K562 (cell line): Measurements from ENCODE around the gene RTCA. TPM values are rescaled to one million over a fixed set of nuclear protein-coding genes. Genes with fewer than 3 reads are reported as not detected.
A peak's percentile ranks its signal among the peaks of the same experiment; 100 is the strongest.

ENCODE experiments used
- CBFA2T2 ChIP-seq: fragments of 450-650 bp; conservative IDR thresholded peaks from 2 replicates; pipeline ENCODE4 v1.6.1; 2017; ENCODE audit warnings: mild to moderate bottlenecking
- CBX2 ChIP-seq: fragments of 200-600 bp; sonication (generic); IDR thresholded peaks from one replicate; pipeline ENCODE4 v1.6.1; 2012; ENCODE audit warnings: mild to moderate bottlenecking, low read length, inconsistent platforms; ENCODE audit not compliant: insufficient read depth, poor library complexity, severe bottlenecking
- EHMT2 ChIP-seq: fragments of 450-650 bp; IDR thresholded peaks from 2 replicates; pipeline ENCODE4 v1.6.1; 2018; ENCODE audit warnings: antibody characterized with exemption
- EZH2 ChIP-seq: IDR thresholded peaks from 2 replicates; pipeline ENCODE4 v1.6.1; 2012; ENCODE audit warnings: low read depth, mild to moderate bottlenecking, inconsistent platforms, low read length, borderline replicate concordance
- GTF2E2 ChIP-seq: fragments of 200-800 bp; sonication (Bioruptor generic); IDR thresholded peaks from 2 replicates; pipeline ENCODE4 v1.6.1; 2016; ENCODE audit warnings: missing genetic modification characterization, missing compliant biosample characterization
- MTA1 ChIP-seq: fragments of 450-650 bp; IDR thresholded peaks from 2 replicates; pipeline ENCODE4 v1.6.1; 2017; ENCODE audit warnings: borderline replicate concordance
- RAD21 ChIP-seq, 2 experiments: fragments of 250-450 bp in 1 of 2; fragments of 450-650 bp in 1 of 2; sonication (Bioruptor Pico) in 1 of 2; formaldehyde crosslinking in 1 of 2; IDR thresholded peaks in 1 of 2; conservative IDR thresholded peaks in 1 of 2; 2 replicates each; pipeline versions ENCODE4 v1.4.0 to v1.8.0; 2020 to 2022; ENCODE audit warnings: mild to moderate bottlenecking in 2 of 2, moderate library complexity in 1 of 2
- RFX1 ChIP-seq: fragments of 450-650 bp; IDR thresholded peaks from 2 replicates; pipeline ENCODE4 v1.6.1; 2016; ENCODE audit warnings: mild to moderate bottlenecking, moderate library complexity
- SAFB2 ChIP-seq: fragments of 200-400 bp; formaldehyde crosslinking; IDR thresholded peaks from 2 replicates; pipeline ENCODE4 v1.6.1; 2018; ENCODE audit warnings: borderline replicate concordance, low read length, low read depth, moderate library complexity; ENCODE audit not compliant: severe bottlenecking
- SMARCB1 ChIP-seq: IDR thresholded peaks from 2 replicates; pipeline ENCODE4 v1.6.1; 2011; ENCODE audit warnings: improper control_type of control experiment, low read depth; ENCODE audit not compliant: insufficient read length
- SNRNP70 ChIP-seq: fragments of 200-400 bp; formaldehyde crosslinking; optimal IDR thresholded peaks from 2 replicates; pipeline ENCODE3; 2017; ENCODE audit warnings: low read depth, low read length
- TRIM28 ChIP-seq: fragments of 450-650 bp; IDR thresholded peaks from 2 replicates; pipeline ENCODE4 v1.6.1; 2017
- ZNF217 ChIP-seq: sonication (generic); formaldehyde crosslinking; IDR thresholded peaks from 2 replicates; pipeline ENCODE4 v1.8.0; 2022; ENCODE audit warnings: mild to moderate bottlenecking, missing genetic modification reagents
- ZNF282 ChIP-seq: sonication (generic); formaldehyde crosslinking; IDR thresholded peaks from 2 replicates; pipeline ENCODE4 v1.8.1; 2023; ENCODE audit warnings: missing genetic modification reagents
- ZNF444 ChIP-seq: fragments of 250-450 bp; sonication (Bioruptor Pico); IDR thresholded peaks from 2 replicates; pipeline ENCODE4 v1.4.0; 2020; ENCODE audit warnings: mild to moderate bottlenecking, moderate library complexity
- ZNF57 ChIP-seq: fragments of 450-650 bp; formaldehyde crosslinking; IDR thresholded peaks from 2 replicates; pipeline ENCODE4 v1.4.0; 2020; ENCODE audit warnings: mild to moderate bottlenecking, moderate library complexity
- ZNF589 ChIP-seq: fragments of 200-800 bp; sonication (Bioruptor generic); IDR thresholded peaks from 2 replicates; pipeline ENCODE4 v1.6.1; 2016; ENCODE audit warnings: low read depth, missing genetic modification characterization, missing compliant biosample characterization
- polyA plus RNA-seq, 8 experiments: library from polyadenylated mRNA; depleted of rRNA in 4 of 8; stranded (reverse) in 5 of 8; unstranded in 3 of 8; fragments of >200 nt; fragmentation: Nextera tagmentation in 2 of 8; fragmentation: Illumina TruSeq in 1 of 8; extraction: Ambion mirVana in 2 of 8; extraction: Trizol in 1 of 8; gene quantifications; 2 replicates each; pipeline versions ENCODE4 v1.2.1 to v1.2.3, GENCODE V29; 2011 to 2014; ENCODE audit warnings: inconsistent platforms in 1 of 8, missing spikeins in 1 of 8
- total RNA-seq, 7 experiments: library from RNA; depleted of rRNA in 6 of 7; stranded (reverse); fragments of >200 nt in 6 of 7; fragmentation: Illumina TruSeq in 2 of 7; extraction: Trizol in 2 of 7; gene quantifications; 2 replicates each; pipeline versions ENCODE4 v1.2.1 to v1.2.3, GENCODE V29; 2011 to 2021; ENCODE audit warnings: low replicate concordance in 1 of 7
- TF ChIP-seq, protein P1 (sequence below): fragments of 250-450 bp; sonication (Bioruptor Pico); IDR thresholded peaks from 2 replicates; pipeline ENCODE4 v1.5.0; 2021; ENCODE audit warnings: mild to moderate bottlenecking, moderate library complexity
- TF ChIP-seq, protein P2 (sequence below): fragments of 200-800 bp; sonication (Bioruptor generic); IDR thresholded peaks from 2 replicates; pipeline ENCODE4 v1.6.1; 2016; ENCODE audit warnings: missing genetic modification characterization, missing compliant biosample characterization
- TF ChIP-seq, protein P3 (sequence below), 2 experiments: fragments of 200-800 bp in 1 of 2; sonication (Bioruptor generic) in 1 of 2; sonication (generic) in 1 of 2; formaldehyde crosslinking in 1 of 2; IDR thresholded peaks in 1 of 2; conservative IDR thresholded peaks in 1 of 2; 2 replicates each; pipeline versions ENCODE4 v1.5.0 to v1.6.1; 2016 to 2020; ENCODE audit warnings: missing compliant biosample characterization in 1 of 2, missing genetic modification characterization in 1 of 2, missing genetic modification reagents in 1 of 2

Gene RTCA
- total and polyA plus RNA-seq, 9 of the 15 experiments (the other 6 are each of a cell fraction or from before 2014, with no cell fraction given) = 11.6 to 57.2 (median 43.2) TPM

DNA sequence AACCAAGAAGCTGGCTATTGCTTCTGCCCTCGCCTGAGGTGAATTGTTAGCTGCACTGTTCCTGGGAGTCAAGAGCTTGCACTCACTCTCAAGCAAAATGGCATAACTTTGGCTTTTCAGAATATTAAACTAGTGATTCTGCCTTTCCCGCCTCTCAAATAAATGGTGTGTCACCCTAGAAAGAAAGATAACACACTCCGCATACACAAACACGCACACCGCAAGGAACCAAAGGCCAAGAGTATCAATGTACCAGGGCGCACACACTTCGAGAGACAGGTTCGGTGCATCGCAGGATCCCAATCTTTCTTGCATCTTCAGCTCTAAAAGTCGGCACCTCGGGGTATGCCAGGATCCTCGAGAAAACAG lies 470 bp upstream of the RTCA start (continued):
- TF ChIP-seq, protein P1, sequence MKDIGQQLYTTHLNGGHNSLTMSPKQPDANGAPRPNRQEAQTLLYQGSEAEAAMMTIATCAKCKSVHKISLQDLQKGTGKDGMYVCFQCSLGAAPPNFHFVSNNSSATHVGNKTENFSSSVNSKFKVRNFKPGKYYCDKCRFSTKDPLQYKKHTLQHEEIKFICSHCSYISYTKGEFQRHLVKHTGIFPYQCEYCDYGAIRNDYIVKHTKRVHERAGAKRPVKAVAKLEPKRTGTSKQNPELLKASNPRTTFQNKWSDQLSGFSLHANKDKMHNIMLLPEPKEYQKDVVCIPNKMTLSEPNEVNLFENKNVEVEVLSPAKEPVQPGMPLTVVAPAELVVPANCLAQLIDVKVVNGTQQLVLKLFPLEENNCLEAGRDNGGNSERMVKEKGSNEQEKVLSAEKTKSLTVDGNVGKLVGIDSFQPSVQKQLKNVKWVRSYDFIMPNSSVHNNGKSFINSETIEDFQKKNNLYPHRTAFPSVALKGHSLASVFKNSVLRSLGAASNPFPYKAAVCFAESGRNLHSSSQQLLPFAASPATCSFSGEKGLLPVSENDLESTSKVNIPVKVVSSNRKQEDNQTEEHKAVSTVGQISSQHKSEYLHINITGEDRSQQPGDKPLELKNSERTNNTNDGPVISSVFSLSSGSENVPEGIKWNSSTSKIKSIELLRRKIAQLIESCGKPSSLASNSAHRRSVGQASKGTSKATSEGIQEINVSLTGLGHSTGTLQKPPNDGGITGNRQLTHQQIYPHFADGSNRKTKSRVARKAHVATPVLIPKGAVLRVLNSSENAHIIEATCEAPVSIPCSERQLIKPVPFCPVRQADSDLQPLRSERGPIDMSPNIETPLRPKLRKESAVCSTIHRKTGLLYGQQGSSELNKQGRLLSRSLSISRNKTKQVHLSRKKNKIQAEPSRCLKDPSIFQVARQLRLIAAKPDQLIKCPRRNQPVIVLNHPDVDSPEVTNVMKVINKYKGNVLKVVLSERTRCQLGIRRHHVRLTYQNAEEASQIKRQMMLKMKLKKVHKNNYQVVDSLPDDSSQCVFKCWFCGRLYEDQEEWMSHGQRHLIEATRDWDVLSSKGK (CRISPR knock-in tag) = no peak
- no peak for TF ChIP-seq ZNF444
- TF ChIP-seq RFX1 = peak; percentile 55; the same call in 1 of the 2 replicates
- no peak for TF ChIP-seq ZNF589 (CRISPR knock-in tag)
- no peak for TF ChIP-seq SAFB2
- TF ChIP-seq, protein P2, sequence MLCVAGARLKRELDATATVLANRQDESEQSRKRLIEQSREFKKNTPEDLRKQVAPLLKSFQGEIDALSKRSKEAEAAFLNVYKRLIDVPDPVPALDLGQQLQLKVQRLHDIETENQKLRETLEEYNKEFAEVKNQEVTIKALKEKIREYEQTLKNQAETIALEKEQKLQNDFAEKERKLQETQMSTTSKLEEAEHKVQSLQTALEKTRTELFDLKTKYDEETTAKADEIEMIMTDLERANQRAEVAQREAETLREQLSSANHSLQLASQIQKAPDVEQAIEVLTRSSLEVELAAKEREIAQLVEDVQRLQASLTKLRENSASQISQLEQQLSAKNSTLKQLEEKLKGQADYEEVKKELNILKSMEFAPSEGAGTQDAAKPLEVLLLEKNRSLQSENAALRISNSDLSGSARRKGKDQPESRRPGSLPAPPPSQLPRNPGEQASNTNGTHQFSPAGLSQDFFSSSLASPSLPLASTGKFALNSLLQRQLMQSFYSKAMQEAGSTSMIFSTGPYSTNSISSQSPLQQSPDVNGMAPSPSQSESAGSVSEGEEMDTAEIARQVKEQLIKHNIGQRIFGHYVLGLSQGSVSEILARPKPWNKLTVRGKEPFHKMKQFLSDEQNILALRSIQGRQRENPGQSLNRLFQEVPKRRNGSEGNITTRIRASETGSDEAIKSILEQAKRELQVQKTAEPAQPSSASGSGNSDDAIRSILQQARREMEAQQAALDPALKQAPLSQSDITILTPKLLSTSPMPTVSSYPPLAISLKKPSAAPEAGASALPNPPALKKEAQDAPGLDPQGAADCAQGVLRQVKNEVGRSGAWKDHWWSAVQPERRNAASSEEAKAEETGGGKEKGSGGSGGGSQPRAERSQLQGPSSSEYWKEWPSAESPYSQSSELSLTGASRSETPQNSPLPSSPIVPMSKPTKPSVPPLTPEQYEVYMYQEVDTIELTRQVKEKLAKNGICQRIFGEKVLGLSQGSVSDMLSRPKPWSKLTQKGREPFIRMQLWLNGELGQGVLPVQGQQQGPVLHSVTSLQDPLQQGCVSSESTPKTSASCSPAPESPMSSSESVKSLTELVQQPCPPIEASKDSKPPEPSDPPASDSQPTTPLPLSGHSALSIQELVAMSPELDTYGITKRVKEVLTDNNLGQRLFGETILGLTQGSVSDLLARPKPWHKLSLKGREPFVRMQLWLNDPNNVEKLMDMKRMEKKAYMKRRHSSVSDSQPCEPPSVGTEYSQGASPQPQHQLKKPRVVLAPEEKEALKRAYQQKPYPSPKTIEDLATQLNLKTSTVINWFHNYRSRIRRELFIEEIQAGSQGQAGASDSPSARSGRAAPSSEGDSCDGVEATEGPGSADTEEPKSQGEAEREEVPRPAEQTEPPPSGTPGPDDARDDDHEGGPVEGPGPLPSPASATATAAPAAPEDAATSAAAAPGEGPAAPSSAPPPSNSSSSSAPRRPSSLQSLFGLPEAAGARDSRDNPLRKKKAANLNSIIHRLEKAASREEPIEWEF (CRISPR knock-in tag) = 0 out of 2 replicates have a peak, but pooled peaks have one; percentile 45
- TF ChIP-seq SMARCB1 = no peak
- no peak for TF ChIP-seq TRIM28
- TF ChIP-seq EZH2 = no peak
- TF ChIP-seq ZNF282 = no peak
- TF ChIP-seq CBFA2T2 = no peak
- no peak for TF ChIP-seq EHMT2
- no peak for TF ChIP-seq RAD21 (CRISPR knock-in tag; conservative IDR thresholded peaks at IDR 0.05 in 1 of 2, IDR thresholded peaks at IDR 0.05 in 1 of 2)
- TF ChIP-seq, protein P3, sequence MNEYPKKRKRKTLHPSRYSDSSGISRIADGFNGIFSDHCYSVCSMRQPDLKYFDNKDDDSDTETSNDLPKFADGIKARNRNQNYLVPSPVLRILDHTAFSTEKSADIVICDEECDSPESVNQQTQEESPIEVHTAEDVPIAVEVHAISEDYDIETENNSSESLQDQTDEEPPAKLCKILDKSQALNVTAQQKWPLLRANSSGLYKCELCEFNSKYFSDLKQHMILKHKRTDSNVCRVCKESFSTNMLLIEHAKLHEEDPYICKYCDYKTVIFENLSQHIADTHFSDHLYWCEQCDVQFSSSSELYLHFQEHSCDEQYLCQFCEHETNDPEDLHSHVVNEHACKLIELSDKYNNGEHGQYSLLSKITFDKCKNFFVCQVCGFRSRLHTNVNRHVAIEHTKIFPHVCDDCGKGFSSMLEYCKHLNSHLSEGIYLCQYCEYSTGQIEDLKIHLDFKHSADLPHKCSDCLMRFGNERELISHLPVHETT (CRISPR knock-in tag; conservative IDR thresholded peaks at IDR 0.05 in 1 of 2, IDR thresholded peaks at IDR 0.05 in 1 of 2) = no peak
- TF ChIP-seq GTF2E2 (tag) = no peak
- no peak for TF ChIP-seq SNRNP70
- no peak for TF ChIP-seq ZNF57 (CRISPR knock-in tag)
- no peak for TF ChIP-seq CBX2
- 0 out of 2 replicates have a peak, but pooled peaks have one; percentile 32 for TF ChIP-seq MTA1
- no peak for TF ChIP-seq ZNF217 (CRISPR knock-in tag)
